Hematopoietic multipotent progenitor cell treated with erythropoietin and hydrocortisone succinate and interleukin-3 and kit ligand, for 6 days (in vitro differentiated cells): ENCODE measurements around the gene MIPEP.

Source experiments
- DNase-seq: peaks from one replicate; pipeline ENCODE4 v3.0.0-alpha.2; 2015

The MIPEP gene

DNA sequence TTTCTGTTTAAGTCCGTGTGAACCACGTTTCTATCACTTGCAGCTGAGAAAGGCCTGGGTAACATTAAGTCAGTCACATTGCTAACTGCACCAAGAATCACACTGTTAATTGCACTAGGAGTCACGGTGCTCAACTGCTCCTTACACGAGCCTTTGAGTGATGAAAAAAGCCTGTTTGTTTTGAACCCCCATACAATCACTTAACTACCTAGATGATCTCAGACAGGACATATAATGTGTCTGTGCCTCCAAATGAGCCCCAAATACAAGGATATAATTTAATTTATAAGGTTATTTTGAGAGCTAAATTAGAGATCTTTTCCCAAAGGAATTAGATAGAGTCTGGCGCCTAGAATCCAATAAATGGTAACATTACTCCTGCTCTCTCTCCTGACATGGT lies 84.1 kb downstream of the MIPEP start:
- no peak for DNase-seq

- DNase-seq: no peak
Observed at GRCh38 chr13:23804166-23804565, 85.0 kb downstream of the MIPEP start.

GRCh38 chr13:23801141-23801540 lies 88.1 kb downstream of the MIPEP start:
- no peak for DNase-seq

DNA sequence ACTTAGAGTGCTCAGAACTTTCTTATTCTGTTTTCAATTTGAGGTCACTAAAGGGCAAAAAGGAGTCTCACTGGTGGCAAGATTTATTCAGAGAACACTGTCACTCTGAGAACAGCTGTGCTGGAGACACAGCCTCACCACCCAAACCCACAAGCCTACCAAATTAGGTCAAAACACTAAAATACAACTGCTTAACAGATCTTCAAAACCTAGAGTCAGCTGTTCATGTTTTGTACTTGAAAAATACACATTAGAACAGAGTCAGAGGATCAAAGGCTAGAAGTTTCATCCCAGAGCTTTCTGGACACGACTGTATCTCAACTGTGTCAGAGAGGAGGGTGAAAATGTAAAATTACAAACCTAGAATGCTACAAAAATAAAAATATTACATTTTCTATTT lies 89.3 kb downstream of the MIPEP start:
- DNase-seq: peak; percentile 21

DNA sequence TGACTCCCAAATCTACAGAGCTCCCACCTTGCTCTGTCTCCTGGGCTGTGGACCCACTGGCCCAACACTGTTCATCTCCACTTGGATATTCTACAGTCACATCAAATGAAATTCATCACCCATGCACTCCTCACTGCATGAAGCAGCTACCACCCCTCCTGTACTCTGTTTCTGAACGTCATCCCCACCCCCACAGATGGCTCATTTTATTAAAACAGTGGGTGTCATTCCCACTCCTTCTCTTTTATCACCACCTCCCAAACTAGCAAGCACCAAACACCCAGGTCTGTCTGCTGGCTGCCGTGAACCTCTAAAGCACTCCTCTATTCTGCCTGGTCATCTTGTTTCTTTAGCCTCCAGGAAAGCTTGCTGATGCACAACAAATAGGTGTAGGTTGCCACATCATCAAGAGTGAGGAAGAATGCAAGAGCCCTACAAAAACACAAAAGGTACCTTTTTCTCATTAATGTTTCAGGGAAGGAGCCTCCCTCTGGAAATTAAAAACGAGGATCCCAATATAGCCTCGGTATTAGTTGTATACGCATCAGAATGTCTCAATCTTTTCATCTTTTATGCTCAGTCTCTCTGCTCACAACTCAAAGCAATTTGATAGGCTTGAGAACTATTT lies 91.8 kb downstream of the MIPEP start:
- DNase-seq: no peak

DNA sequence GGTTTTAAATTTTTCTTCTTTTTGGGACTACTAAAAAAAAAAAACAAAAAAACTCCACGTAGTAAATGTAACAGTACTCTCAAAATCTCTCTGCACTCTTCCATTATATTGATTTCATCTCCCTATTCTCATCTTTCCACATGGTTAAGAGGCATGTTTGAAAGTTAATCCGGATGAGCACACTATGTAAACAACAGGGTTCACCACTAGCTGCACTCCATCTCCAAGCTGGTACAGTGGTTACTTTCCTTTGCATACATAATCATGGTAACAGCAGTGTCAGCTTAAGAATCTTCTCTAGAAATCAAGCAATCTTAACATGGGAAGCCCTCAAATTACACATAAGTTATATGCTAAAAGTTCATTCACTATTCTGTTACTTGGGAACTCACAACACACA lies 92.6 kb downstream of the MIPEP start:
- no peak for DNase-seq

GRCh38 chr13:23794267-23795161 lies 94.7 kb downstream of the MIPEP start:
- no peak for DNase-seq

GRCh38 chr13:23793711-23794110 lies 95.5 kb downstream of the MIPEP start:
- DNase-seq: no peak

DNA sequence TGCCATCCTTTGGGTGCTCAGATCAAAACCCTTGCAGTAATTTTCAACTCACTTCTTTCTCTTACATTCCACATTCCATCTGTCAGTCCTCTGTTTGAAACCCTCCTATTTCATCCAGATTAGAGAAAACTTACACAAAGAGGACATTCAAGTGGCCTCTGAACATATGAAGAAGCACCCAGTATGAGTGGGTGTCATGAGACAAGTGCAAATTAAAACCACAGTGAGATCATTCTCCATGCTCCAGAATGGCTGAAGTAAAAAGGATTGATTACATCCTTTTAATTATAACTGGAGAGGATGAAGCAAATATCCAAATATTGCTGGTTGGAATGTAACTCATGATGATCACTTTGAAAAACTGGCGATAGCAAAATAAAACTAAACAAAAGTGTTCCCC lies 96.5 kb downstream of the MIPEP start:
- no peak for DNase-seq

DNA sequence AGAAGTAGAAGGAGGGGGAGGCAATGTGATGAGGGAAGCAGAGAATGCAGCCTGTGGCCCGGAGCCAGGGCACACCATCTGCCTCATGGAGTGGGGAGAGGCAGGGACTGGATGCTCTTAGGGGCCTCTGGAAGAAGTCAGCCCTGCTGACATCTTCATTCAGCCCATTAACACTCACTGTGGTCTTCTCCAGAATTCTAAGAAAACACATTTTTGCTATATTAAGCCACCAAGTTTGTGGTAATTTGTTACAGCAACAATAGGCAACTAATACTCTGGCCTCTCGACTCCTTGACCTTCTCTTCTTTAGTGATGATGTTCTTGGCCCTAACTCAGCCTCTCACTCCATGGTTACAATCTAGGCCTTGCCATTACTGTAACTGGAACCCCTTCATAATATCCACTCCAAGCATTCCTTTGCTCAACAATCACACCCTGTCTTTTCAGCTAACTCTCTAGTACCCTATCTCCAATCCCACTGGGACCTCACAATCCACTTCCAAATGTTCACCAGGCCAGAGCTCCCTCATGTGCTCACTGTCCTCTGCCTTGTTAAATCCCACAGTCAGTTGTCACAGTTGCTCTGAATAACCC lies 98.5 kb downstream of the MIPEP start:
- no peak for DNase-seq

GRCh38 chr13:23789576-23790346 lies 99.4 kb downstream of the MIPEP start:
- no peak for DNase-seq

DNA sequence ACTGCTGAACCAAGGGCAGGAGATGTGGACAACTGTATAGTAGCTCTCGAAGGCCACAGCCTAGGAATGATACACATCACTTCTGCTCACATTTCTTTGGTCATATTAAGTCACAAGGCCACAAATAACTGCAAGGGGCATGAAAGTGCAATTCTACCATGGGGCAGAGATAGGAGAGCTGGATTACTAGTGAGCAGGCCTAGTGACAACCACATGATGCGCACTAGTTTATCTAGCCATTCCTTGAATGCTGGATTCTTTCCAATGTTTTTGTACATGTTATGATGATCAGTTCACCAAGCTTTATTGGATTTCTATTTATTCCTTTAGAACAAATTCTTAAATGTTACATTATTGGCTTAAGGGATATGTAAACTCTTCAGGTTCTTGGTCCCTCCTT lies 100.7 kb downstream of the MIPEP start:
- DNase-seq: peak; percentile 68

DNA sequence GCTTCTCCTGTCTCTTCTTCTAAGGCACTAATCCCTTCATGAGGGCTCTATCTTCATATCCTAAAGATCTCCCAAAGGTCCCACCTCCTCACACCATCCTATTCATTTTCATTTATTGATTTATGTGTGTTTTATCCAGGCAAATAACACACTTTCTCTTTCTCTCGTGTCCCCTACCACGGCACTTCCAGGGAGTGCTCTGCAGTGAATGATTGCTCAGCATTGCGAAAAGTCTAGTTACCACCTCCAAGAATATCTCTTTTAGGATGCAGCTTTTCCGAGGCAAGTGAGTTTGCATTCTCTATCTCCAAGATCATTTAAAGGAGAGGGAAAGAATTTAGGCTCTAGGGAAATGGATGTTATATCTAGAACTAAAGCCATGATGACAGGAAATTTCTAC lies 101.7 kb downstream of the MIPEP start:
- DNase-seq: no peak

DNA sequence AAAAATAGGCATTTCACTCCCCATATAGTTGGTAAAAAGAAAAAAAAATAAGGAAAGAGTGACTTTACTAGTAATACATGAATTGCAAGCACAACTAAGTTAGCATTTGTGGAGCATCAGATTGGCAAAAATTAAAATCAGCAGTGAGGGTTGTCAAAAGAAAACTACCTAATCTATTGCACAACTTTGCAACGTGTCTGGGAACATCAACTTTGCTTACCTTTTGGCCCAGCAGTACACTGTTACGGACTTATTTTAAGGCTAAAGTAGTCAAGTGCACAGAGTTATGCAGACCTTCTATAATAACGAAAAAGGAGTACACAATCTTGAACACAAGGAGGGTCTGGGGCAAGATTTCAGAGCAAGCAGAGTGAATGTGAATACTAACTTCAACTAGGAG lies 102.6 kb downstream of the MIPEP start:
- no peak for DNase-seq

- DNase-seq: no peak
Observed at GRCh38 chr13:23778879-23779278, 110.3 kb downstream of the MIPEP start.

DNA sequence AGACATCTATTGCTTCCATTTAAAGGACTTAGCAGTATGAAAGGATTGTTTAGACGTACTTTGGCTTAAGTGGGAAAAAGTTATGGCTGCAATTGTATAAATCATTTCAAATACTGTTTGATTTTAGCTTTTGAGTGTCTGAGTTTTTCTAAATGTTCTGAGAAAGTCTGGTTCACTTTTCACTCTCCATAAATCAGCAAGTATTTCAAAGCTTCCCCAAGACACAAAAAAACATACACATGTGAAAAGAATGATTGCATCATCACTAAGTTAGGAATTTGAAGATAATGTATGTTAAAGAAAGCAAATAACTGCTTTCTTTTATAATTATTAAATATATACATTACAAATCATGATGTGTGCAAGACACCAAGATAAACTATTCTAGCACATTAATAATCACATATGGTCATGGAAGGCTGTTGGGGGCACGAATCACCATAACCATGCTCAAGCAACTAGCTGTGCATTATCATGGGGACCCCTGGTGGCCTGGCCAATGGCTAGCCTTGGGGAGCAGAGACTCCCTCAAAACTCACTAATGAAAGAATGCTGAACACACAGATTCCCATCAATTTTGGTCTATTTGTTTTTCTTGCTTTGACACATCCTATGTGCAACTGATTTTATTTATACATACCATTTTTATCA lies 111.1 kb downstream of the MIPEP start:
- DNase-seq: no peak

DNA sequence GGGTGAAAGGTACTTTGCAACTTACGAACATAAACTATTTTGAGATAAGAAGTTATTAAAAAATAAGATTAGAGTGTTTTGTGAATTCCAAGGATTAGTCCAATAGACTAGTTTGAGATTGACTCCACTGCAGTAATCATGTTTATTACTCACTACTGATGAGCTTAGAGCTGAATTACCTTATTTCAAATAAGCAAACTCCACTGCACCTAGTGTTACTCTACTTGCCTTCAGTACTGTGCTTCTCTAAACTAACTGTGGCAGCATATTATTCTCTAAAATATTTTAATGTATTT lies 111.7 kb downstream of the MIPEP start:
- no peak for DNase-seq

GRCh38 chr13:23776698-23777574 lies 112.3 kb downstream of the MIPEP start:
- DNase-seq: no peak

DNA sequence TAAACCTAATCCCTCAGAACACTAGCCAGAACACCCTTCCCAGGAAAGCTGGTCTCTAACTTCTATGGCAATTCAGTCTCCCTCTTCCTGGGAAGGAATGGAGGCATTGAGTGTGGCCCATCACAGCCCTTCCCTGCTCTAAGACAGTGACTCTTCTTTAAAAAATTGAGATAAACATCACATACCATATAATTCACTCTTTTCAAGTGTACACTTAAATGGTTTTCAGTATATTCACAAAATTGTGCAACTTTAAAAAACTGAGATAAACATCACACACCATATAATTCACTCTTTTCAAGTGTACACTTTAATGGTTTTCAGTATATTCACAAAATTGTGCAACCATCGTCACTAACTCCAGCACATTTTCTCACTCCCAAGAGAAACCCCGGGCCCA lies 116.5 kb downstream of the MIPEP start:
- no peak for DNase-seq

- DNase-seq: no peak
Observed at GRCh38 chr13:23771956-23772355, 117.2 kb downstream of the MIPEP start.

- no peak for DNase-seq
Observed at GRCh38 chr13:23771552-23771951, 117.6 kb downstream of the MIPEP start.

DNA sequence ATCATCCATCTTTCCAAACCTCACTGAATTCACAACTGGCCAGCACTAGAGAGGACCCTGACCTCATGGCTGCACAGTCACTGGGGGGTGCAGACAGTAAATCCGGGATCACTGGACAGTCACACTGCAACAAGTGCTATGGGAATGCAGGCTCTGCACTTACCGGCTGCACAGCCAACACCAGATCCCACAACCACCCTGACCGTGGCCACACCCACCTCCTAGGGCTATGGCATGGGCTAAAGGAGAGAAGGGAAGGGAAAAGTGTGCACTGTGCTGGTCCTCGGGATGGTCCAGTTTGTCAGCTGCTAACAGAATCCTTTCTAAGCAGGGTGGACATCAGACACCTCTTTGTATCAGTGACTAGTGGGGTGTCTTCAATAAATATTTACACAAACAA lies 118.2 kb downstream of the MIPEP start:
- DNase-seq: no peak
